CD4-positive, CD25-positive, alpha-beta regulatory T cell (primary cell): ENCODE data around the gene WDR54. TPM values are rescaled to one million over a fixed set of nuclear protein-coding genes. Genes with fewer than 3 reads are reported as not detected.

Experiments used
- ATAC-seq, 2 donors: fragments of 150-1000 bp; cut with Tn5 transposase; one replicate each; pipeline ENCODE4 v1.10.0; 2021; ENCODE audit warnings: low read depth in 2 of 2, moderate number of reproducible peaks in 2 of 2, moderate library complexity in 1 of 2
- DNase-seq, 3 donors: peaks; one replicate each; pipeline versions ENCODE4 v3.0.0 to v3.0.0-alpha.2; 2012 to 2022; ENCODE audit warnings: mixed read lengths in 1 of 3
- H3K27ac ChIP-seq: one replicate; pipeline ENCODE4 v1.7.0; 2013; ENCODE audit warnings: mild to moderate bottlenecking, low read length; ENCODE audit not compliant: insufficient read depth, poor library complexity, severe bottlenecking
- H3K27me3 ChIP-seq: one replicate; pipeline ENCODE4 v1.7.0; 2013; ENCODE audit warnings: low read length; ENCODE audit not compliant: control insufficient read depth, insufficient read depth
- H3K36me3 ChIP-seq: one replicate; pipeline ENCODE4 v1.7.0; 2013; ENCODE audit warnings: mild to moderate bottlenecking, low read length, moderate library complexity; ENCODE audit not compliant: control insufficient read depth, insufficient read depth
- H3K4me1 ChIP-seq: 2 replicates; pipeline ENCODE4 v1.7.0; 2013; ENCODE audit warnings: mild to moderate bottlenecking, low read length; ENCODE audit not compliant: insufficient read depth, control insufficient read depth, poor library complexity, severe bottlenecking
- H3K4me3 ChIP-seq: one replicate; pipeline ENCODE4 v1.7.0; 2013; ENCODE audit warnings: low read depth, mild to moderate bottlenecking, low read length, moderate library complexity
- H3K9me3 ChIP-seq, 2 experiments: 1 replicate in 1 of 2; 2 replicates in 1 of 2; pipeline ENCODE4 v1.7.0; 2013; ENCODE audit warnings: low read length in 2 of 2, mild to moderate bottlenecking in 1 of 2, moderate library complexity in 1 of 2; ENCODE audit not compliant: control insufficient read depth in 2 of 2
- H3K27ac Mint-ChIP-seq, 3 donors: one replicate each; pipeline ENCODE4 v1.8.0; 2020 to 2022; ENCODE audit warnings: mild to moderate bottlenecking in 3 of 3, mixed read lengths in 3 of 3, moderate library complexity in 2 of 3
- H3K27me3 Mint-ChIP-seq: one replicate; pipeline ENCODE4 v1.8.0; 2022; ENCODE audit warnings: mild to moderate bottlenecking, mixed read lengths
- H3K36me3 Mint-ChIP-seq: one replicate; pipeline ENCODE4 v1.8.0; 2020; ENCODE audit warnings: mixed read lengths
- H3K4me1 Mint-ChIP-seq, 4 donors: one replicate each; pipeline ENCODE4 v1.8.0; 2020 to 2022; ENCODE audit warnings: mixed read lengths in 4 of 4, mild to moderate bottlenecking in 1 of 4
- H3K4me3 Mint-ChIP-seq, 4 donors: one replicate each; pipeline ENCODE4 v1.8.0; 2020 to 2022; ENCODE audit warnings: mild to moderate bottlenecking in 4 of 4, mixed read lengths in 4 of 4, moderate library complexity in 3 of 4
- H3K9me3 Mint-ChIP-seq, 7 donors: one replicate each; pipeline ENCODE4 v1.8.0; 2020 to 2022; ENCODE audit warnings: mixed read lengths in 7 of 7, mild to moderate bottlenecking in 3 of 7, moderate library complexity in 2 of 7
- polyA plus RNA-seq, 4 donors: library from polyadenylated mRNA; unstranded; fragments of 300-500 nt; fragmentation: Illumina TruSeq; gene quantifications; one replicate each; pipeline ENCODE4 v1.2.3, GENCODE V29; 2021
- total RNA-seq: library from RNA; stranded (reverse); gene quantifications from one replicate; pipeline ENCODE4 v1.2.3, GENCODE V29; 2022

The WDR54 gene
- total and polyA plus RNA-seq, 5 donors from 2014 or later: 18.4 to 84.3 (median 54.1) TPM

DNA sequence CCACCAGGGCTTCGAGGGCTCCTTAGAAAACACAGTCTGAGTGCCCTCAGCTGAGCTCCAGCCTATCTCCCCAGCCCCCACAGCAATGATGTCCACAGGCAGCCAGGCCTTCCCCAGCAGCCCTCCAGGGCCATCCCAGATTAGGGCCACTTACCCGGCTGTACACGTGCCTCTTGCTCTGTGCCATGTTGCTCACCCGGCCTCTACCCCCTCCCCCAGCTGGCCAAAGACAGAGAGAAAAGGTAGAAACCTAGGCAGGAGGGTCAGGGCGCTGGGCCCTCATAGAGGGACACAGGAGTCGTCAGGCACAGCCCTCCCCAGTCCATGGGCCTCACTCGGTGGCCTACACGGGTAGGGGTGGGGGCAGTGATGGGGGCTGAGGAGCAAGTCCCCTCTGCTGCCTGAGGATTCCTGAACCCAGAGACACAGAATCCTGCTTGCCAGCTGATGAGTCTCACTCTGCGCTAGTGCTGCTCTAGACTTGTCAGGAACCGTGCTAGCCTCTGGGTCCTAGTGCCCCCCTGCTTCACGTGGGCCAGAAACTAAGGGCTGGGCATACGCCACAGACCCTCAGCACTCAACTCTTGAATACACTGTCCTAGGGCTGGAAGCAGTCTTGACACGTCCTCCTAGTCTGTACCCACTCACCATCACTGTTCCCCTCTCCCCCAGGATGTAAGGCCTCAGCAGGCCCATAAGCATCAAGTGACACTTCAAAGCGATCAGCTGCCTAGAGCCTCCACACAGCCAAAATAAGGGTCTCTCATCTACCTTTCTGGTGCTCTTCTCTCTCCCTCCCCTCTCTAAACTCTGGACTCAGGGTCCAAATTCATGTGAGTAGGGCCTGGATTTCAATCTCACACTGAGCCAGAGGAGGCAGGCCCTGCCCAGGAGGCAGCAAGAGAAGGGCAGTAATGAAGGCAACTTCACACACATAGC lies 41.4 kb upstream of the WDR54 start, which contains the start of gene DCTN1:
Gene DCTN1 (minus strand): TSS at position 461 of the 939 bp plus-strand sequence. CDS start 274 bp downstream, at position 187.
- Mint-ChIP-seq H3K4me3 (peak within 1 kb of the TSS; percentile 44 to 81 (median 58)), H3K36me3 (peaks cover 35% of the 10 kb centered on the region), H3K27ac (peak within 1 kb of the TSS in 2 of 3 donors; percentile 88 to 94), H3K9me3 (no peaks in the 10 kb centered on the region), H3K4me1 (peaks cover 18 to 59% (median 27%) of the 10 kb centered on the region in 4 donors), H3K27me3 (no peaks in the 10 kb centered on the region)
- H3K4me3 ChIP-seq: no peak within 1 kb of the TSS
- peaks cover 19% of the 10 kb centered on the region for H3K4me1 ChIP-seq
- peaks cover 37% of the 10 kb centered on the region for H3K36me3 ChIP-seq
- no peak within 1 kb of the TSS for H3K27ac ChIP-seq
- DNase-seq: peak in 2 of 3 donors; percentile 8 to 20
- H3K9me3 ChIP-seq: no peaks in the 10 kb centered on the region
- no peaks in the 10 kb centered on the region for H3K27me3 ChIP-seq
- peak in 1 of 2 donors; percentile 37 for ATAC-seq

DNA sequence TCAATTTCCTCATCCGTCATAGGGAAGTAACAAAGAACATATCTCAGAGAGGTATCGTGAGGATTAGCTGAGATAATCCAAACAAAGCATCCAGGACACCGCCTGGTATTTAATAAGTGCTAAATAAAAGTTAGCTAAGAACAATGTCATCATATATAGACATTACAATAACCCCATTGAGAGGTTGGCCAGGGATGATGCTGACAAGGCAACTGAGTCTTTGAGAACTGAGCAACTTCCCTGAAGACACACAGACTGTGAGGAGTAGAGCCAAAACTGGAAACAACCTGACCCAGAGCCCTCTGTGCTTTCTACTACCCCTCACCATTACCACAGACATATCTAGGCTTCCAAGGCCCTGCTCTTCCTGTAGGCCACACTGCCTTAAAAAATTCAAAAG lies 39.8 kb upstream of the WDR54 start:
- no peak overlapping the region for H3K4me3 ChIP-seq
- Mint-ChIP-seq H3K4me1 (peaks cover 18 to 54% (median 25%) of the 10 kb centered on the region in 4 donors), H3K4me3 (peak overlapping the region in 1 of 4 donors; percentile 26), H3K27ac (peak overlapping the region in 2 of 3 donors; percentile 26 to 34), H3K9me3 (no peaks in the 10 kb centered on the region), H3K27me3 (no peaks in the 10 kb centered on the region), H3K36me3 (peaks cover 24% of the 10 kb centered on the region)
- no peaks in the 10 kb centered on the region for H3K27me3 ChIP-seq
- H3K4me1 ChIP-seq: peaks cover 19% of the 10 kb centered on the region
- DNase-seq (no peak), ATAC-seq (no peak)
- no peaks in the 10 kb centered on the region for H3K9me3 ChIP-seq
- H3K36me3 ChIP-seq: peaks cover 26% of the 10 kb centered on the region
- no peak overlapping the region for H3K27ac ChIP-seq

DNA sequence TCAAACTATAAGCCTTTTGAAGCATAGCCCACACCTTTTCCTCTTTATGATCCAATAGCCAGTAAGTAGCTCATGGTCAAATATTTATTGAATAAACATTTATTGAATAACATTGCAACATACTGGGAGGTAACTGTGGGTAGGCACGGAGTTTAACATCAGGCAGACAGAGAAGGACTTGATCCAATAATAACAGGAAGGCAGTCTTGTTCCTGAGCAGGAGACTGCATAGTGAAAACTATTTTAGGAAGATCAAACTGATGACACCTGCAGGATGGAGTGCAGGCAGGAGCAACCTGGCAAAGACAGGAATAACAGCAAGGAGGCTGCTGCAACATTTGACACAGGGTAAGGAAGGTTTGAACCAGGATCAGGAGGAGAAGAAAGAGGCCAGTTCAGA lies 38.3 kb upstream of the WDR54 start:
- no peak for DNase-seq
- no peaks in the 10 kb centered on the region for H3K27me3 Mint-ChIP-seq
- no peaks in the 10 kb centered on the region for H3K27me3 ChIP-seq
- H3K27ac ChIP-seq: no peak overlapping the region
- no peak overlapping the region for H3K27ac Mint-ChIP-seq
- H3K9me3 ChIP-seq: no peaks in the 10 kb centered on the region
- no peak overlapping the region for H3K4me3 Mint-ChIP-seq
- no peak for ATAC-seq
- H3K4me3 ChIP-seq: no peak overlapping the region
- peaks cover 13% of the 10 kb centered on the region for H3K36me3 ChIP-seq
- peaks cover 19% of the 10 kb centered on the region for H3K4me1 ChIP-seq
- H3K36me3 Mint-ChIP-seq: peaks cover 12% of the 10 kb centered on the region
- H3K4me1 Mint-ChIP-seq: peaks cover 18 to 49% (median 25%) of the 10 kb centered on the region in 4 donors
- H3K9me3 Mint-ChIP-seq: no peaks in the 10 kb centered on the region

DNA sequence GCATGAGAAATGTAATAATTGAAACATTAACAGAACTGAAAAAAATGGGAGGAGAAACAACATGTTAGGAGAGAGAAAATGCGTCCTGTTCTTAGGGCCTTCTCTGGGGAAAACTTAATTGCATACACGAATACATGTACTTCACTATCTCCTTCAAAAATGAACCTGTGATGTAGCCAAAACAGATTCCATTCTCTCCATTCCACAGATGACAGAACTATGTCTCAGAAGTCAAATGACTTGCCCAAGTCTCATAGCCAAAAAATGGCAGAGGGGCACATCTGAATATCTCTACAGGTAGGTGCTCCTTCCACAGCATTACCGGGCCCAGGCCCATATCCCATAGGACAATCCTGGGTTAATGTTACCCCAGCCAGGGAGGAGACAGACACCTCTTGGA lies 37.5 kb upstream of the WDR54 start:
- Mint-ChIP-seq H3K4me3 (no peak overlapping the region), H3K27me3 (no peaks in the 10 kb centered on the region), H3K27ac (no peak overlapping the region), H3K9me3 (no peaks in the 10 kb centered on the region), H3K4me1 (peaks cover 17 to 42% (median 22%) of the 10 kb centered on the region in 4 donors), H3K36me3 (peaks cover 7% of the 10 kb centered on the region)
- DNase-seq (no peak), ATAC-seq (no peak)
- Histone ChIP-seq H3K36me3 (peaks cover 13% of the 10 kb centered on the region), H3K4me3 (no peak overlapping the region), H3K4me1 (peaks cover 21% of the 10 kb centered on the region), H3K27ac (no peak overlapping the region), H3K9me3 (no peaks in the 10 kb centered on the region), H3K27me3 (no peaks in the 10 kb centered on the region)

DNA sequence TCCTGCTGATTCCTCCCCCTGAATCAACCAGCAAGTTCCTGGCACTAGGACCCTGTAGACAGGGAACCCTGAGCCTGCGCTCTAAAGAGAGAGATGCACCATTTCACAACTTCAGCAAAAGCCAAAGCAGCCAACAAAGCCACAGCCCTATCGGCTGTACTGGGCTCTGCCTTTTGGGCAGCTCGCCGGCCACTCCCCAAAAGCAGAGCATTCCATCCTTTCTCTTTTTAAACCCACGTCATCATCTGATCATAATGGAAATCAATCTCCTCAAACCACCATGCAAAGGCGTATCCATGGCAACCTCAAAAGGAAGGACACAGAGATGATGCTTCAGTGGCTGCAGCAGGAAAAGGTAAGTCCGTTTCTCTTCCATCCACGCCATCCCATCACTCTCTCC lies 36.1 kb upstream of the WDR54 start:
- peaks cover 7% of the 10 kb centered on the region for H3K36me3 Mint-ChIP-seq
- no peak overlapping the region for H3K27ac ChIP-seq
- no peaks in the 10 kb centered on the region for H3K27me3 ChIP-seq
- no peaks in the 10 kb centered on the region for H3K9me3 Mint-ChIP-seq
- H3K4me3 ChIP-seq: no peak overlapping the region
- peaks cover 23% of the 10 kb centered on the region for H3K4me1 ChIP-seq
- H3K27ac Mint-ChIP-seq: no peak overlapping the region
- ATAC-seq (no peak), DNase-seq (no peak)
- no peaks in the 10 kb centered on the region for H3K27me3 Mint-ChIP-seq
- peaks cover 14 to 29% (median 16%) of the 10 kb centered on the region in 4 donors for H3K4me1 Mint-ChIP-seq
- H3K36me3 ChIP-seq: peaks cover 13% of the 10 kb centered on the region
- H3K9me3 ChIP-seq: no peaks in the 10 kb centered on the region
- no peak overlapping the region for H3K4me3 Mint-ChIP-seq

DNA sequence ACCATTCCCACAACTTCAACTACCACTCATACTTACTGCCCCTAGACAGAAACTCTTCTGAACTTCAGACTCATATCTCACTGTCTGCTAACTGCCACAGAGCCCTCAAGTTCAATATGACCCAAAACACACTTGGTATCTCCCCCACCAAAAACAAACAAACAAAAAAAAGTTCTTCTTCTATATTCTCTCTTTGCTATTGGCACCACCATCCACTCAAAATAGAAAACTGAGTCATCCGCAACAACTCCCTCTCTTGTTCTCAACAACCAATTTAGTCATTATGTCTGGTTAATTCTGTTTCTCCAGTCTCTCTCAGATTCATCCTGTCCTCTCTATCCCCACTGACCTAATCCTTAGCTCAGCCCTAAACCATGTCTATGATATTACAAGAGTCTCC lies 34.2 kb upstream of the WDR54 start:
- DNase-seq (no peak), ATAC-seq (no peak)
- Histone ChIP-seq H3K4me1 (peaks cover 24% of the 10 kb centered on the region), H3K36me3 (peaks cover 13% of the 10 kb centered on the region), H3K27me3 (no peaks in the 10 kb centered on the region), H3K4me3 (no peak overlapping the region), H3K27ac (no peak overlapping the region), H3K9me3 (no peaks in the 10 kb centered on the region)
- Mint-ChIP-seq H3K4me3 (no peak overlapping the region), H3K27me3 (peaks cover 7% of the 10 kb centered on the region), H3K36me3 (peaks cover 3% of the 10 kb centered on the region), H3K9me3 (no peaks in the 10 kb centered on the region), H3K4me1 (peaks cover 6 to 17% (median 8%) of the 10 kb centered on the region in 4 donors), H3K27ac (no peak overlapping the region)

DNA sequence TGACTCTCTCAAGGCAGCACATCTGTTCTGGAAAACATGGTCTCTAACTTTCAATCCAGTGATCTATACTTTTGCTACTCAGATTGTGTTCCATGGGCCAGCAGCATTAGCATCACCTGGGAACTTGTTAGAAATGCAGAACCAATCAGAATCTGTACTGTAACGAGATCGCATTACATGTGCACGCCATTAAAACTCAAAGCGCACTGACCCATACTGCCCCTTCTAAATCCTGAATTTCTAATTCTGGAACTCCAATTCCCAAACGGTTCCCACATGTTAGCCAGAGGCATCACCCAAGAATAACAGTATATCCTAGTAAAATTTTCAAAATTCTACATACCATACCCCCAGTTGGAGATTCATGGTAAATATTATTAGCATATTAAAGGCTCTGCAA lies 30.9 kb upstream of the WDR54 start:
- DNase-seq (no peak), ATAC-seq (no peak)
- Mint-ChIP-seq H3K9me3 (no peaks in the 10 kb centered on the region), H3K36me3 (no peaks in the 10 kb centered on the region), H3K27me3 (peaks cover 21% of the 10 kb centered on the region), H3K27ac (peak overlapping the region in 2 of 3 donors; percentile 67 to 96), H3K4me1 (peaks cover 6 to 9% (median 7%) of the 10 kb centered on the region in 4 donors), H3K4me3 (peak overlapping the region in 1 of 4 donors; percentile 98)
- Histone ChIP-seq H3K27ac (no peak overlapping the region), H3K4me1 (peaks cover 24% of the 10 kb centered on the region), H3K36me3 (peaks cover 3% of the 10 kb centered on the region), H3K9me3 (no peaks in the 10 kb centered on the region), H3K27me3 (peaks cover 7% of the 10 kb centered on the region), H3K4me3 (peak overlapping the region; percentile 89)
